OCI-LY7 (cell line): ENCODE measurements around the gene CACNB1. TPM values are rescaled to one million over a fixed set of nuclear protein-coding genes. Genes with fewer than 3 reads are reported as not detected.

ENCODE experiments used
- BruUV-seq: library from RNA; stranded (reverse); fragments of 400-500 nt; replicated peaks from 2 replicates; lab custom pipeline; 2021; lab: Mats Ljungman, UMichigan
- CTCF ChIA-PET: fragments of 300-600 bp; sonication (Branson Sonifier 250); formaldehyde crosslinking; loops from one replicate; lab custom pipeline; 2022; ENCODE audit warnings: antibody characterized with exemption; ENCODE audit not compliant: unreplicated experiment; lab: Charles Lee
- POLR2A ChIA-PET: fragments of 300-600 bp; sonication (Branson Sonifier 250); formaldehyde crosslinking; loops from one replicate; lab custom pipeline; 2022; ENCODE audit warnings: antibody characterized with exemption; lab: Charles Lee
- DNase-seq: peaks from one replicate; pipeline ENCODE4 v3.0.0-alpha.2; 2015; ENCODE audit warnings: low spot score
- H2AFZ ChIP-seq: fragments of 200-600 bp; sonication (generic), shearing (Covaris generic); 2 replicates; pipeline ENCODE4 v1.6.1; 2014; ENCODE audit warnings: mild to moderate bottlenecking, antibody characterized with exemption, low read length, moderate library complexity
- H3K27ac ChIP-seq: fragments of 200-600 bp; sonication (generic); 2 replicates; pipeline ENCODE4 v1.5.1; 2014; ENCODE audit warnings: mixed run types, low read depth, mild to moderate bottlenecking, moderate library complexity, low read length, inconsistent platforms; ENCODE audit not compliant: poor library complexity, severe bottlenecking
- H3K36me3 ChIP-seq: fragments of 200-600 bp; sonication (generic); 2 replicates; pipeline ENCODE4 v1.6.1; 2014; ENCODE audit warnings: mild to moderate bottlenecking, antibody characterized with exemption, low read length, moderate library complexity, mixed read lengths; ENCODE audit not compliant: insufficient read depth
- H3K4me1 ChIP-seq: fragments of 200-600 bp; sonication (generic); 2 replicates; pipeline ENCODE4 v1.5.1; 2014; ENCODE audit warnings: mild to moderate bottlenecking, low read length; ENCODE audit not compliant: insufficient read depth, poor library complexity, severe bottlenecking
- H3K4me2 ChIP-seq: fragments of 200-600 bp; sonication (generic); 2 replicates; pipeline ENCODE4 v1.6.1; 2014; ENCODE audit warnings: mild to moderate bottlenecking, low read length
- H3K4me3 ChIP-seq: fragments of 200-600 bp; sonication (generic); 2 replicates; pipeline ENCODE4 v1.5.1; 2014; ENCODE audit warnings: mild to moderate bottlenecking, low read depth, low read length; ENCODE audit not compliant: poor library complexity, severe bottlenecking
- H3K79me2 ChIP-seq: fragments of 200-600 bp; sonication (generic); 2 replicates; pipeline ENCODE4 v1.6.1; 2016; ENCODE audit warnings: low read depth, mild to moderate bottlenecking, low read length, moderate library complexity, mixed read lengths; ENCODE audit not compliant: insufficient read depth
- H3K9me2 ChIP-seq: fragments of 200-600 bp; sonication (generic); 2 replicates; pipeline ENCODE4 v1.6.1; 2016; ENCODE audit warnings: mild to moderate bottlenecking, low read length, mixed read lengths; ENCODE audit not compliant: insufficient read depth
- H3K9me3 ChIP-seq: fragments of 200-600 bp; sonication (generic); 2 replicates; pipeline ENCODE4 v1.6.1; 2014; ENCODE audit warnings: mild to moderate bottlenecking, mixed run types, low read length, mixed read lengths
- H4K20me1 ChIP-seq: fragments of 200-600 bp; sonication (generic); 2 replicates; pipeline ENCODE4 v1.6.1; 2014; ENCODE audit warnings: mild to moderate bottlenecking, antibody characterized with exemption, low read length, moderate library complexity, mixed read lengths; ENCODE audit not compliant: insufficient read depth
- CTCF ChIP-seq: fragments of 200-600 bp; sonication (generic); conservative IDR thresholded peaks from 2 replicates; pipeline ENCODE4 v1.5.1; 2014; ENCODE audit warnings: mild to moderate bottlenecking, antibody characterized with exemption, low read length, moderate library complexity, mixed read lengths
- EZH2phosphoT487 ChIP-seq: fragments of 200-600 bp; sonication (generic); IDR thresholded peaks from 2 replicates; pipeline ENCODE4 v1.6.1; 2018; ENCODE audit warnings: low read depth, borderline replicate concordance, mild to moderate bottlenecking, mixed run types, antibody characterized with exemption, low read length, moderate library complexity, mixed read lengths
- intact Hi-C: fragments of 100-400 bp; cut with micrococcal nuclease; formaldehyde crosslinking; loops from one replicate; pipeline ENCODE4 v1.10.0; 2022; ENCODE audit not compliant: unreplicated experiment
- total RNA-seq, 2 experiments: library from RNA; depleted of rRNA in 1 of 2; stranded (reverse); fragments of >200 nt in 1 of 2; shearing (Covaris generic) in 1 of 2; gene quantifications; 2 replicates each; pipeline ENCODE4 v1.2.3, GENCODE V29; 2014 to 2022

The CACNB1 gene
- total RNA-seq, 2 experiments from 2014 or later = 23.7 to 30.9 TPM

GRCh38 chr17:39150795-39151149 lies 46.7 kb downstream of the CACNB1 start:
- TF ChIP-seq EZH2phosphoT487 = no peak
- no peak for TF ChIP-seq CTCF
- CTCF ChIA-PET = no interaction called here
- no peak overlapping the region for H3K4me3 ChIP-seq
- H3K27ac ChIP-seq = no peak overlapping the region
- no peaks in the 10 kb centered on the region for H3K36me3 ChIP-seq
- BruUV-seq = no TSS peak
- no peaks in the 10 kb centered on the region for H3K9me3 ChIP-seq
- no peak overlapping the region for H2AFZ ChIP-seq
- no peaks in the 10 kb centered on the region for H3K9me2 ChIP-seq
- intact Hi-C loops = loop anchor here (5.0 to 10.0 kb wide), 2 partner anchors 56 to 398 kb away; partner anchors contain the start of gene PSMB3
- H4K20me1 ChIP-seq = no peaks in the 10 kb centered on the region
- peaks cover 11% of the 10 kb centered on the region for H3K4me1 ChIP-seq
- no peaks in the 10 kb centered on the region for H3K79me2 ChIP-seq
- no peak overlapping the region for H3K4me2 ChIP-seq
- no peak for DNase-seq
- POLR2A ChIA-PET = no interaction called here

- peaks cover 11% of the 10 kb centered on the region for H3K4me1 ChIP-seq
- ChIA-PET POLR2A (no interaction called here), CTCF (interaction anchor here (1.1 kb wide), 1 partner anchor 28 kb away, joined by 3 read pairs; no protein-coding TSS in a partner anchor)
- H3K9me3 ChIP-seq = no peaks in the 10 kb centered on the region
- intact Hi-C loops = loop anchor here (5.0 to 10.0 kb wide), 2 partner anchors 55 to 398 kb away; partner anchors contain the start of gene PSMB3
- H3K27ac ChIP-seq = no peak overlapping the region
- H3K4me2 ChIP-seq = no peak overlapping the region
- no peaks in the 10 kb centered on the region for H4K20me1 ChIP-seq
- H3K4me3 ChIP-seq = no peak overlapping the region
- DNase-seq = no peak
- H3K79me2 ChIP-seq = no peaks in the 10 kb centered on the region
- BruUV-seq = no TSS peak
- no peaks in the 10 kb centered on the region for H3K9me2 ChIP-seq
- no peak overlapping the region for H2AFZ ChIP-seq
- H3K36me3 ChIP-seq = no peaks in the 10 kb centered on the region
- TF ChIP-seq CTCF (peak; percentile 57), EZH2phosphoT487 (no peak)
Observed at GRCh38 chr17:39150104-39150634, 47.3 kb downstream of the CACNB1 start.
